ENCODE data around the gene CELF2.

CELF2 gene

GRCh38 chr10:11017570-11018431 is at the start of gene CELF2:
CELF2 (plus strand) TSS chr10:11017872; CDS start chr10:11018090, 218 bp downstream.
- peak; percentile 75 for DNase-seq (ENCODE audit: low spot score)
- in situ Hi-C loops (cut with MboI; ENCODE audit: low pct_unique_long_range_greater_than_20kb, low sequenced_read_pairs, unreplicated experiment), result no loop called here
- TF ChIP-seq CTCF (IDR thresholded peaks at IDR 0.05; ENCODE audit: extremely low read depth, insufficient read depth, missing control alignments), result no peak

GRCh38 chr10:10968257-10968588 is 49.4 kb upstream of the CELF2 start:
- no peak for TF ChIP-seq CTCF (IDR thresholded peaks at IDR 0.05; ENCODE audit: extremely low read depth, insufficient read depth, missing control alignments)
- in situ Hi-C loops (cut with MboI; ENCODE audit: low pct_unique_long_range_greater_than_20kb, low sequenced_read_pairs, unreplicated experiment), result no loop called here
- DNase-seq (ENCODE audit: low spot score), result no peak

- DNase-seq (ENCODE audit: low spot score), result no peak
- in situ Hi-C loops (cut with MboI; ENCODE audit: low pct_unique_long_range_greater_than_20kb, low sequenced_read_pairs, unreplicated experiment), result no loop called here
- TF ChIP-seq CTCF (IDR thresholded peaks at IDR 0.05; ENCODE audit: extremely low read depth, insufficient read depth, missing control alignments), result no peak
These were observed 44.4 kb upstream of the CELF2 start for GRCh38 chr10:10973310-10973709.

GRCh38 chr10:10975647-10976046 is 42.0 kb upstream of the CELF2 start:
- in situ Hi-C loops (cut with MboI; ENCODE audit: low pct_unique_long_range_greater_than_20kb, low sequenced_read_pairs, unreplicated experiment), result no loop called here
- TF ChIP-seq CTCF (IDR thresholded peaks at IDR 0.05; ENCODE audit: extremely low read depth, insufficient read depth, missing control alignments), result no peak
- no peak for DNase-seq (ENCODE audit: low spot score)

GRCh38 chr10:10976652-10977051 is 41.0 kb upstream of the CELF2 start:
- no peak for DNase-seq (ENCODE audit: low spot score)
- in situ Hi-C loops (cut with MboI; ENCODE audit: low pct_unique_long_range_greater_than_20kb, low sequenced_read_pairs, unreplicated experiment), result no loop called here

GRCh38 chr10:10977226-10977956 is 40.3 kb upstream of the CELF2 start:
- no peak for DNase-seq (ENCODE audit: low spot score)
- in situ Hi-C loops (cut with MboI; ENCODE audit: low pct_unique_long_range_greater_than_20kb, low sequenced_read_pairs, unreplicated experiment), result no loop called here
- no peak for TF ChIP-seq CTCF (IDR thresholded peaks at IDR 0.05; ENCODE audit: extremely low read depth, insufficient read depth, missing control alignments)

More at GRCh38 chr10:10976652-10977051, 41.0 kb upstream of the CELF2 start:
- TF ChIP-seq CTCF (IDR thresholded peaks at IDR 0.05; ENCODE audit: extremely low read depth, insufficient read depth, missing control alignments), result no peak

Data from GM13977 (cell line).